GM21529 (cell line): ENCODE measurements around the gene SLC26A6.

Source experiments
- ATAC-seq: cut with Tn5 transposase; IDR thresholded peaks from one replicate; pipeline ENCODE4 v1.9.1; 2021; ENCODE audit not compliant: unreplicated experiment

Gene SLC26A6

DNA sequence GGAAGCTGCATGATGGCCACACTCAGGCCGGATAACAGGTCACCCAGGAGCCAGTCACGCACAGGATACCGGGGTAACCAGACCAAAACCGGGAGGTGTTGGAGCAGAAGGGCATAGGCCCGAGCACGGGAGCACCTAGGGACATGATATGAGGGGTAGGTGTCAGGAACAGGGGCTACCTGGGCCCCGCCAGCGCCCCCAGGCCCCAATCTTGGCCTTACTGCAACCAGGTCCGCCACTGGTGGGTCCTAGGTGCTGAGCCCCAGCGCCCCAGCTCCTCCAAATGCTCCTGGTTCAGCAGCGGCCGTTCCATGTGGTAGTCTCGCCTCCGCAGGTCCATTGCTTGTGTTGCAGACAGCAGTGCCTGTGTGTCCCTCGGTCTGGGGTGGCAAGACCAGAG, 2.0 kb downstream of the SLC26A6 start:
- ATAC-seq, result no peak

DNA sequence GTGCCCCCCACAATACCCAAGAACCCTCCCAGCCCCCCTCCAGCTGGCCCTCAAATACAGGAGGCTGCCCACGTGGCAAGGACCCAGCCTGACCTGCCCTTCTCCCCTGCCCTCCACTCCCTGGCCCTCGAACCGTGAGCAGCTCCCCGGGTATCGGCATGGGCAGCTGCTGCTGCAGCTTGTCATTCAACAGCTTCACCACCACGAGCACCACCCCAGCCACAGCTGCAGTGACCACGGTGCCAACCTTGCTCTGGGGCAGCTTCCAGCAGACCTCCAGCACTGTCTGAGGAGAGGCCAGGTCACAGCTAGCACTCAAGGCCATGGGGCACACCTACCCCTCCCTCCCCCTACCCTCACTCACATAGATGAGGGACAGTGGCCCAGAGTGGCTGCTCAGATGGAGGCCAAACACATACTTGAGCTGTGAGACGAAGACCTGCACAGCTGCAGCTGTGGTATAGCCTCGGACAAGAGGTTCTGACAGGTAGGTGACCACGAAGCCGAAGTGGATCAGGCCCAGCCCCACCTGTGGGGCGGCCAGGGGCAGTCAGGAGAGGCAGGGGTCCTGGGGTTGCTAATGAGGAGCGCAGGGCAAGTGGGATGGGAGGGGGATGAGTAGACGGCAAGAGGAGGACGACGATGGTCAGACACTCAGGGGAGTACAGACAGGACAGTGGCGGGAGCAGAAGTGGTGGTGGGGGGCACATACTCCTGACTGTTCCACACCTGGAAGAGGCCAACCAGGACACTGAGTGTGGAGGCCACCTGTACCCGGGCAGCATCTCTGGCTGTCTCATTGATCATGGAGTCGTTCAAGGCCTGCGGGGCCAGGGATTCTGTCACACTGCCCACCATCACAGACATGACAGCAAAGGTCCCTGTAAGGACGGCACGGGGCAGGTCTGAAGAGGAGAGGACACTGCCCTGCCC, 3.5 kb downstream of the SLC26A6 start:
- no peak for ATAC-seq

DNA sequence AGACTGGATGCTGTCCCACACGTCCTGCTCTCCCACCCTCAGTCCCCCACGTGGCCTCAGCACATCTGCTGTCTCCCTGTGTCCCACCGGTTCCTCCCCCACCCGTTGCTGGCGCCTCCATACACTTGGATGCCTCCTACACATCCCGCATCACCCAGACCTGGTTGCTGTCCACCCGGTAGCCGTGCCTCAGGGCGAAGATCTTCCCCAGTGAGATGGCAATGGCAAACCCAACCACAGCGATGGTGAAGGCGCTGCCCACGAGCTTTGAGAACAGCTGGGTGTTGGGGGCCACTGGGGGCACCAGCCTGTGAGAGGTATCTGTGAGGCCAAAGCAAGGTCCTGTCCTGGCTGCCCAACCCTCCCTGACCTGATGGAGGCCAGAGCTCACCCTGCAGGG, 4.4 kb downstream of the SLC26A6 start:
- no peak for ATAC-seq

DNA sequence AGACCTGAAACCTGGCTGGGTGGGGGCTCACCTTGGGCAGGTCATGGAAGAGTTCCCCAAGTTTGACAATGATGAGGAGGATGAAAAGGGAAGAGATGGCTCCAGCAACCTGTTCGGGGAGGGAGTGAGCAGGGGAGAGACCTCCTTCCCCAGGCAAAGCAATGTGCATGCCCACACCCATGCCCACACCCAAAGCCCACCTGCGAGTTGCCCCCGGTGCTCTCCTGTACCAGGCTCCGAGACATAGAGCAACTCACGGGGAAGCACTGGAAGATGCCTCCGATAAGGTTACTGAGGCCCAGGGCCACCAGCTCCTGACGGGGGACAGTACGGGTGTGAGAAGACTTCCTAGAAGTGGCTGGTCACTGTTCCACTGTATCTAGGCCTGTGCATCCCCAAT, 4.9 kb downstream of the SLC26A6 start:
- ATAC-seq, result no peak

DNA sequence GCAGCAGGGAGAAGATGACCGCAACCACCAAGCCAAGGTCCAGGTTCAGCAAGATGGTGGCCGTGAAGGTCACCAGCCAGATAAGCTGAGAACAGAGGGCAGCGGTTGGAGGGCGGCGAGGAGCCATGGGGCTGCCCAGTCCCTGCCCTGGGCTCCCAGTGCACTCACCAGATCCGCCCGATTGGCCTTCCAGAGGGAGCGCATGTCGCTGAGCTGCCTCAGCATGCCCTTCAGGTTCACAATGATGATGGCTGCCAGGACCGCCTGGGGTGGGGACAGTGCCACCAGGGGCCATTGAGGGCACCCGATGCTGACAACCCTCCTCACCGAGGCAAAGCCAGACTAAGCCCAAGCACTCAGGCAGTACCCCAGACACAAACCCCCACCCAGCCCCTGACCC, 5.4 kb downstream of the SLC26A6 start:
- no peak for ATAC-seq

DNA sequence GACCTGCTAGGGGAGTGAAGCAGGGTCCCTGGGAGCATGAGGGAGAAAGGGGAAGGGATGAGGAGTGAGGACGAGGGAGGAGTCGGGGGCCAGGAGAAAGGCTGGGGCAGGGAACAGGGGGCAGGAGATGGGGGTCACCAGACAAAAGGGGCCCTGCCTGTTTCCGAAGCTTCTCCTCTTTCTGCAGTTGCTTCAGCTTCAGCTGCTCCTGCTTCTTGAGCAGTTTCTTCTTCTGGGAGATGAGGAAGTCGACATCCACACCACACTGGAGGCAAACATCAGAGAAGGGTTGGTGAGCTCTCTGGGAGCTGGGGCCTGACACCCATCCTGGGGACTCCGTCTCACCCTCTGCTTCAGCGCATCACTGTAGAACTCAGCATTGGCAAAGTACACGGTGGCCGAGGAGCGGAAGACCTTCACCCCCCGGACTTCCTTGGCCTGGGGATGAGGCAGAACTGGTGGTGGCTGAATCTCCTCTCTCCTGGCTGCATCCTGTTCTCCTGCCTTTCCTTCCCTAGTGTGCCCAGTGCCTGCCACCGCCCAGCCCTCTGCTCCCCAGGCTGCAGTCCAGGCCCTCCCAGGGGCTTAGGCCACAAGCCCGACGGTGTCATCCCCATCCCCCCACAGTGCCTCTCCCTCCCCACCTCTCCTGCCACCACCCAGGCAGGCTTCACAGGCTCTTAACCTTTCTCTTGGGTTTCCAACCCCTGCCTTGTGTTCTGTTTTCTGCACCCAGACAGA, 6.8 kb downstream of the SLC26A6 start:
- no peak for ATAC-seq

DNA sequence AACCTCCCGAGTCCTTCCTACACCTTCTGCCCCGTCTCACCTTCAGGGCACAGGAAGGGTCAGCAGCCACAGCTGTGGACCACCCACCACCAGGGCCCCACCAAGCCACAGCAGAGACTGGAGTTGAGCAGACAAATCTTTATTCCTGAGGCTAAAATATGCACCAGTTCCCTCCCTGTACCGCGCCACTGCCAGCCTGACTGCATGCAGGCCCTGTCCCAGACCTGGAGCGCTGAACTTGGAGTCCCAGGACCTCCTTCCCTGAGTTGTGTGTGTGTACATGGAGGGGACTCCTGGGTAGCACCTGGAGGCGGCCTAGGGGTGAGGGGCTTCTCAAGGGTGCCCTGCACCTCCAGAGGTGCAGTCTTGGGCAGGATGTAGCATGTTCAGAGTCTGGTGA, 9.7 kb downstream of the SLC26A6 start:
- ATAC-seq, result no peak

DNA sequence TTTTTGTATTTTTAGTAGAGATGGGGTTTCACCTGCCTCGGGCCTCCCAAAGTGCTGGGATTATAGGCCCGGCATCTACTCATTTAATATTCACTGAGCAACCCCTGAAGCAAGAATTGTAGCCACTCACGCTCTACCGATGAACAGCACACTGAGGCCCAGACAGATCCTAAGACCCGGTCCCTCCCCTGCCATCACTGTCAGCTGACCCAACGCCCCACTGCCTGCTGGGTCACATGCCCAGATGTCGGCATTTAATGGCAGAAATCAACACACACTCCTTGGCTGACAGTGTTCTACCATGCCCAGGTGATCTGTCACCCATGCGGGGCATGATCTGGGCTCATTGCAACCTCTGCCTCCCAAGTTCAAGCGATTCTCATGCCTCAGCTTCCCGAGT, 10.5 kb downstream of the SLC26A6 start:
- ATAC-seq, result no peak

DNA sequence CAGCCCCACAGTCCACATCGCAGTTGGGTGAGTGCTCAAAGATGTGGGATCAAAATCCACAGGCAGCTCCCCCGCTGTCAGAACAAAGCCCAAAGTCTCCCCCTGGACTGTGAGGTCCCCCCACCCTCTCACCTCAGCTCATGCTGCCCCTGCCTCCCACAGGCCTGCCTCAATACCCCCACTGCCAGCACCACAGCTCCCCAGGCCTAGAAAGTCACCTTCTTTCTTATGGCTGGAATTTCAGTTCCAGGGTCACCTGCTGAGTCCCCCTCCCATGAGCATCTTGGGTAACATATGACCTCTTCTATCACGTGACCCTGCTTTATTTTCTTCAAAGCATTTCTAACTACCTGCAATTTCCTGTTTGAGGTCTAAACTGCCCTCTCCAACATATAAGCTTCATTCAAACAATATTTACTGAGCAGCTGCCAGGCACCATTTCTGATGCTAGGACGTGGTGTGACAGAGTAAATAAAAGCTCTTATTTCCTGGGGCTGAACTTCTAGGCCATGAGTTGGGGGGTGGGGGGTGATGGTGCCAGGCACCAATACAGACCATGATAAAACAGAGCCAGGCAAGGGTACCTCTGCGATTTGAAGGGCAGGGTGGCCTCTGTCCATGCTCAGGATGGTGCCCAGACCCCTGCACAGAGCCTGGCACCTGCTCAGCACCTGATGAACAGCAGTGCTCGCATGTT, 11.3 kb downstream of the SLC26A6 start:
- ATAC-seq, result no peak

DNA sequence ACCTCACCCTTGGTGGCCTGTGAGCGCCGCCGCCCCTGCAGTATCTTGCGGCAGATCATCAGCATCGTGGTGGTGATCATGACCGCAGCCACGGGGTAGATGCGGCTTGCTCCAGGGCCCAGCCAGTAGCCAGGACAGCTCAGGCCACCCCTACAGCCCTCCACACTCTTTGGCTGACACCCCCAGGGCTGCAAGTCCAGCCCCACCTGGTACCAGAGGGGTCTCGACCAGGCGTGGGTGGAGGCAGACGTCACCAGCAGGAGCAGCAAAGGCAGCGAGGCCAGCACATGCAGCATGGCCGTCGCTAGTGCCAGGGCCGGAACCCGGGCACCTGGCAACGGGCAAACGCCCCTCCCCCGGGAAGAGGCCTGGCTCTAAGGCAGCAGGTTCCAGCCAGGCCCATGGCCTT, 13.8 kb downstream of the SLC26A6 start, which contains the start of gene TMEM89:
Gene TMEM89, minus strand, starts transcription at position 309 of the 409 bp plus-strand sequence. Its CDS starts 13 bp downstream, at position 296.
- ATAC-seq, result no peak

DNA sequence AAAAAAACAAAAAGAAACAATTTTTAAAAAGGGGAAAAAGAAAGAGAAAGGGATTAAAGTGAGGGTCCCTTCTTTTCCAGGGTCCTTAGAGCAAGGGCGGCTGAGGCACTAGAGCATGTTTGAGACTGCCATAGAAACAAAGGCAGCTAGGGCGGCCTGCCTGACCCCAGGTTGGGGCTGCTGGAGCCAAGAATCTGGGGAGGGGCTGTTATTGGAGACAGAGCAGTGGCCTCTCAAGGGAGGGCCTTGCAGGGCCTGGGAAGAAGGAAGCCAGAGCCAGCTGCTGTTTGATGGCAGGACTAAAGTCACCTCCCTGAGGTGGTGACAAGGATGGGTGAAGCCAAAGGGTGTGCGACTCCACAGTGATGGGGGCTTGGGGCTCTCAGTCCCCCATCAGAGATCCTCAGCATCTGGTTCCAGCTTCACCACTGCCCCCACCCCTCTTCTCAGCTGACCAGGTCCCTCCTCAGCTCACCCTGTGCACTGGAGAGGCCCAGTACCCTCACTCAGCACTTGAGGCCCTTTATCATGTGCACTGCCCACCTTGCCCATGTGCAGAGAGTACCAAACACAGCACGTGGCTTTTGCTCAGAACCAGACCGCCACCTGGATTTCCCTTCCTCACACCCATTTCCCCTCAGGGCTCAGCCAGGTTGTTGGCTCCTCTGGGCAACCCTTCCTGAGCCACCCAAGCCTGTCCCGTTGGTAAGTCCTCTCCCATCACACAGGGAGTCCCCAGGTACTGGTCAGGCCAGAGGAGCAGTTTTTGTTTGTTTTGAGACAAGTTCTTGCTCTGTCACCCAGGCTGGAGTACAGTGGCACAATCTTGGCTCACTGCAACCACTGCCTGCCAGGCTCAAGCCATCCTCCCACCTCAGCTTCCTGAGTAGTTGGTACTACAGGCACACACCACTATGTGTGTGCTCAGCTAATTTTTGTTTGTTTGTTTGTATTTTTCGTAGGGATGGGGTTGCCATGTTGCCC, 15.4 kb downstream of the SLC26A6 start:
- no peak for ATAC-seq

DNA sequence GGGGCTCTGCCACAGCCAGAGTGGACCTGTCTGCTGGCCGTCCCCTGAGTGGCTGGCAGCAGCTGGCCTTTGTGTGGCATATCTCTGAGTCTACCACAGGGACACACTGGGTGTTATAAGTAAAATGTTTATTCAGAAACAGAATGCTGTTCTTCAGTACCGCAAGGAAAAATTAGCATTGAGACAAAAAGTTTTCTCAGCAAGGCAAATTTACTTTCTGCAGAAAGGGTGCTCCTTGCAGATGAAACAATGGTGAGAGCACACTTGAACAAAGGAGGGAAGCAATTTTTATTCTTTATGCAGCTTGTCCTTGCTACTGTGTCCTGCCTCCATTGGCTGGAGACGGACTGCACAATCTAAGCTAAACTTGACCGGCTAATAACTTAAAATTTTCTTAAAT, 17.7 kb downstream of the SLC26A6 start:
- no peak for ATAC-seq

DNA sequence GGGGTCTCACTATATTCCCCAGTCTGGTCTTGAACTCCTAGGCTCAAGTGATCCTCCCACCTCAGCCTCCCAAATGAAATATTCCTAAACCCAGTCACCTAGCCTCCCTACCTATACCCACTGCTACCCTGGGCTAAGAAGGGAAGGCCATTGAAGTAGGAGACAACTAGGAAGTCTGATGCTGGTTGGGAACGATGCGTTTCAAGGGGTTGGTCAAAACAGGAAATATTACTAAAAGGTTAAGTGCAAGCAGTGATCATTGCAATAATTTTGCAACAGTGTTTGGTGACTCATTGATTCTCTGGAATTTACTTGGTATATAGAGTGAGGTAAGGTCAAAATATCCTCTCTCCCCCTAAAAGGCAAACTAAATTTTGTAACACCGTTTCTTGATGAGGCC, 21.2 kb downstream of the SLC26A6 start:
- ATAC-seq, result no peak

DNA sequence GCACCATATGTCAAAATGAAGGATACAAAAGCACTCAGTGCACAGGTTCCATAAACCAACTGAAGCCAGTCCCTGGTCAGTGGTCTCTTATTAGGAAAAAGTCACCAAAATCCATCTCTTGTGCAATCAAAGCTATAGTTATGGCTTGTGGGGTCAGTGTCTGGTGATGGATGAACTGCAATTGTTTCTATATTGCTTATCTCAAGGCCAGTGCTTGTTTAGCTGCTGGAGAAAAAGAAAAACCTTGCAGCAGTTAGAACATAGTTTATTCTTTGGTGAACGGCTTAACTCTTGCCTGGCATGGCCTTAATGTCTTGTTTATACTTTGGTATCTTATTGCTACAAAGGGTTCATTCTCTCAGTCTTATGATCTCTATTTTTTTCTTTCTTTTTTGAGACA, 23.0 kb downstream of the SLC26A6 start:
- no peak for ATAC-seq

DNA sequence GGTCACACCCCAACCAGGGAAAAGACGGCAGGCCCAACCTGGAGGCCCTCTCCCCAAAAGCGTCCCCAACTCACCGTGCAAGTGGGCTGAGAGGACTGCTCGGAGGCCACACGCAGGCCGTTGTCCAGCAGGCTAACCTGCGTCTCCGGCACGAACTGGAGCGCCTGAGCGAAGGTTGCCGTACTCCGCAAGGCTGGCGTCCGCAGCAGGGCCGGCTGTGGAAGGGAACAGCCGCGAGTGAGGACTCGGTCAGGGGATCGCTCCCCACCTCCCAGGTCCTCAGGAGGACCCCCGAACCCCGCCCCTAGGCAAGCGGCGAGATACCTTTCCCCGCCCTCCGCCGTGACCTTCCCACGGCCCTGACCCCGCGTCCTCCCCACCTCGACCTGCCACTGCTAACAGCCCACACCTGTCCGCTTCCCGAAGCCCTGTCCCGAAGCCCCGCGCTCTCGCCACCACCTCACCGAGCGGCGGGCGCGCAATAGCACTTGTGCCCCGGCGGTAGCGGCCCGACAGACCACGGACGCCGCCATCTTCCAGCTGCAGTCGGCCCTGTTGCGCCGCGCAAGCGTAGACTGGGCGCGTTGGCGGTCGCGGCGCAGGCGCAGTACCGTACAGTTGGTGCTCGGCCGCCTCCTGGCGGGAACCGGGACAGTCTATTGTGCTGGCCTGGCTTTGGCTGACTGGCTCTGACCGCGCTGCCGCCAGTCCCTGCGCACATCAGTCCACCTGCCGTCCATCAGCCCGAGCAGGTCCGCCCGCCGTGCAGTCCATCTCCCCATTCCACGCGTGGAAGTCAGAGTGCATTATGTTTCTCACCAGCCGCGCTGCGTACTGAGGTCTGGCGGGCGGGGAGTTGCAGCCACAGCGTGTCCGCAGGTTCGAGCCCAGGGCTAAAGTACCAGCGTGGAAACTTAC, 25.9 kb downstream of the SLC26A6 start, which contains the start of gene UQCRC1:
Gene UQCRC1, minus strand, starts transcription at position 559 of the 918 bp plus-strand sequence. Its CDS starts 26 bp downstream, at position 533.
- ATAC-seq, result peak; percentile 98

DNA sequence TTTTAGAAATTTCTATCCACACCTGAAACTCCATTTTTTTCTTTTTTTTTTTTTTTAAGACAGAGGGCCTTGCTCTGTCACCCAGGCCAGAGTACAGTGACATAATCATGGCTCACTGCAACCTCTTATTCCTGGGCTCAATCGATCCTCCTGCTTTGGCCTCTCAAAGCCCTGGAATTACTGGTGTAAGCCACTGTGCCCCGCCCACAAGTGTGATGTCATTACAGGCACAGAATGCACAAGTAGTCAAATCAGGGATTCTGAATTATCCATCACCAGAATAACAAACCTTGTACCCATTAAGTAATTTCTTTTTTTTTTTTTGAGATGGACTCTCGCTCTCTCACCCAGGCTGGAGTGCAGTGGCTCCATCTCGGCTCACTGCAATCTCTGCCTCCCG, 27.7 kb downstream of the SLC26A6 start:
- no peak for ATAC-seq

DNA sequence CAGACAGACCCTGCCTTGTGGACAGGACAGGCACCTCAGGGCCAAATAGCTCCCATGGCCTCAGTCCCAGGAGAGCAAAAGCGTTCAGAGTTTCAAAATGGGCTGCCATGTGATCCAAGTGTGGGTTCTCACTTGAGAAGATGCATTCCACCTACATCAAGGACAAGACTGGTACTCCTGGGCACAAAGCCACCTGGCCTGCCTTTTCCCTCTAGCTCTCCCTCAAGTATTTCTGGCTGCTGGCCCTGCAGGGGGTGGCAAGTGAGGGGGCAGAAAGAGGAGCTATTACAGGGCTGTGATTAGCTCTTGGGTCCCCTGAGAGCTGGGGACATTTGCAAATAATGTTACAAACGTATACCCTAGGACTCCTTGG, 33.7 kb downstream of the SLC26A6 start:
- no peak for ATAC-seq

DNA sequence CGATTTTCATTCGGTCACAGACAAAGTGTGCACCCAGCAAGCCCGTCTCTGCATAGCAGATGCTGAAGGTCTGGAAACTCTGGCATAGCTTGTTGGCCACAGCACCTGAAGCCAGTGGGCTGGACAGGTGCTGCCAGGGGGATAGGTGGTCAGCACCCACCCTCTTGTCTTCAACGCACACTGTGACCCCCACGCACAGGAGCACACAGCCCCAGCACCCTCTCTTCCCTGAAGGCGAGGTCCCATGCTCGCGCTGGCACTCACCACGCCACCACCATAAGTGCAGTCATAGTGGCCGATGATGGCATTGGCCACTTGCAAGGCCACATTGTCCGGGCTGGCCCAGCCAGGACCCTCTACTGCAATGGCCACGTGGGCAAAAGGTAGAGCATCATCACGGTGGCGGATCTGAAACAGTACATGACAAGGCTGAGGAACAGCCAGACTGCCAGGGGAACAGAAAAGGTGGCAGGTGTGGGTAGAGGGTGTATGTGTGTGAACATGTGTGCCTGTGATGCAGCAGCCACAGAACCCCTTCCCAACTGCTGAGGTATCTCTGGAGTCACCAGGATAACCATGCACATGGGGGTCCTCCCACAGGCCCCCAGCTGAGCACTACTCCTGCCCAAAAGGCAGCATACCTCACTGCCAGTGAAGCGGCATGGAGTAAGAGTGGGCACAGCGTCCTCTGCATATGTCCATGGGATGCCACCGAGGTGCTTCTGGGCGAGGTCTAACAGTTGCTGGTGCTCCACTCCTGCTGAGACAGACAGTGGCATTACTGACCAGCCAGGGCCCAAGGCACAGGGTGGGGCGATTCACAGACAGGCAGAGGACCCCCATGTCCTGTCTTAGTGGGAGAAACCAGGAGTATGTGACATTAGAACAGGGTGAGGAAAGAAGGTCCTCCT, 34.3 kb downstream of the SLC26A6 start:
- no peak for ATAC-seq
